Measurements from ENCODE around the gene SPTBN5. TPM values are rescaled to one million over a fixed set of nuclear protein-coding genes. Genes with fewer than 3 reads are reported as not detected.

Gene SPTBN5
- total RNA-seq, 2 donors from 2014 or later: 0.72 to 2.3 TPM

GRCh38 chr15:41806291-41807181 is 87.3 kb downstream of the SPTBN5 start:
- intact Hi-C loops (cut with DNase I): no loop called here
- no peak overlapping the region for H3K27ac ChIP-seq
- no peak for DNase-seq
- H3K4me1 ChIP-seq: no peaks in the 10 kb centered on the region
- no peak overlapping the region for H3K9ac ChIP-seq (ENCODE audit: low read depth in 2 of 2, low read length in 2 of 2)
- H3K27me3 ChIP-seq: no peaks in the 10 kb centered on the region
- H3K9me3 ChIP-seq: no peaks in the 10 kb centered on the region
- H3K36me3 ChIP-seq: no peaks in the 10 kb centered on the region
- TF ChIP-seq, protein P1, sequence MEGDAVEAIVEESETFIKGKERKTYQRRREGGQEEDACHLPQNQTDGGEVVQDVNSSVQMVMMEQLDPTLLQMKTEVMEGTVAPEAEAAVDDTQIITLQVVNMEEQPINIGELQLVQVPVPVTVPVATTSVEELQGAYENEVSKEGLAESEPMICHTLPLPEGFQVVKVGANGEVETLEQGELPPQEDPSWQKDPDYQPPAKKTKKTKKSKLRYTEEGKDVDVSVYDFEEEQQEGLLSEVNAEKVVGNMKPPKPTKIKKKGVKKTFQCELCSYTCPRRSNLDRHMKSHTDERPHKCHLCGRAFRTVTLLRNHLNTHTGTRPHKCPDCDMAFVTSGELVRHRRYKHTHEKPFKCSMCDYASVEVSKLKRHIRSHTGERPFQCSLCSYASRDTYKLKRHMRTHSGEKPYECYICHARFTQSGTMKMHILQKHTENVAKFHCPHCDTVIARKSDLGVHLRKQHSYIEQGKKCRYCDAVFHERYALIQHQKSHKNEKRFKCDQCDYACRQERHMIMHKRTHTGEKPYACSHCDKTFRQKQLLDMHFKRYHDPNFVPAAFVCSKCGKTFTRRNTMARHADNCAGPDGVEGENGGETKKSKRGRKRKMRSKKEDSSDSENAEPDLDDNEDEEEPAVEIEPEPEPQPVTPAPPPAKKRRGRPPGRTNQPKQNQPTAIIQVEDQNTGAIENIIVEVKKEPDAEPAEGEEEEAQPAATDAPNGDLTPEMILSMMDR (IDR thresholded peaks at IDR 0.05): no peak
- H3K4me3 ChIP-seq: no peak overlapping the region

DNA sequence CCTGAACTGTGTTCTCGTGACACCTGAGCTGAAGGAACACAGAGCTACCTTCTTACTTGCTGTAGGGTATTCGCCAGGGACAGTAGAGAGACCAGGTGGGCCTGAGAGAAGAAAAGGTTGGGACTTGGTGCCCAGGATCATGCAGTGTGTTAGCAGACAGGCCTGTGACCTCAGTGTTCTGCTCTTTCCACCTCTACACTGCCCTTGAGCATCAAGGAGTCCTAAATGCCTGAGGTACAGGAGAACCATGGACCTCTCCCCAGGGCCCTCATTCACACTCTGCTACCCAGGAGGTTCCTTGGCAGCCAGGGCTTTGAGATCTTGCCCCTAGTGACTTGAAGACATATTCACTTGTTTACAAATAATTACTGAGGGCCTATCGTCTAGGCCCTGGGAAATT is 88.1 kb downstream of the SPTBN5 start:
- DNase-seq: no peak
- Histone ChIP-seq H3K9ac (ENCODE audit: low read depth in 2 of 2, low read length in 2 of 2) (no peak overlapping the region), H3K4me1 (no peaks in the 10 kb centered on the region), H3K9me3 (no peaks in the 10 kb centered on the region), H3K36me3 (no peaks in the 10 kb centered on the region), H3K4me3 (no peak overlapping the region), H3K27ac (no peak overlapping the region), H3K27me3 (no peaks in the 10 kb centered on the region)
- TF ChIP-seq, protein P1 (IDR thresholded peaks at IDR 0.05): no peak
- intact Hi-C loops (cut with DNase I): no loop called here

- no peak overlapping the region for H3K9ac ChIP-seq (ENCODE audit: low read depth in 2 of 2, low read length in 2 of 2)
These were observed 88.8 kb downstream of the SPTBN5 start for GRCh38 chr15:41804916-41805666.

GRCh38 chr15:41804361-41804760 is 89.5 kb downstream of the SPTBN5 start:
- no peaks in the 10 kb centered on the region for H3K27me3 ChIP-seq
- DNase-seq: no peak
- intact Hi-C loops (cut with DNase I): no loop called here
- no peaks in the 10 kb centered on the region for H3K4me1 ChIP-seq
- no peak overlapping the region for H3K9ac ChIP-seq (ENCODE audit: low read depth in 2 of 2, low read length in 2 of 2)
- no peaks in the 10 kb centered on the region for H3K36me3 ChIP-seq
- no peak overlapping the region for H3K27ac ChIP-seq
- no peak overlapping the region for H3K4me3 ChIP-seq
- TF ChIP-seq, protein P1 (IDR thresholded peaks at IDR 0.05): no peak
- no peaks in the 10 kb centered on the region for H3K9me3 ChIP-seq

More at GRCh38 chr15:41804916-41805666, 88.8 kb downstream of the SPTBN5 start:
- no peak for DNase-seq
- intact Hi-C loops (cut with DNase I): no loop called here
- Histone ChIP-seq H3K4me3 (no peak overlapping the region), H3K36me3 (no peaks in the 10 kb centered on the region), H3K27ac (no peak overlapping the region), H3K27me3 (no peaks in the 10 kb centered on the region), H3K4me1 (no peaks in the 10 kb centered on the region), H3K9me3 (no peaks in the 10 kb centered on the region)
- TF ChIP-seq, protein P1 (IDR thresholded peaks at IDR 0.05): no peak

- TF ChIP-seq, protein P1 (IDR thresholded peaks at IDR 0.05): no peak
- intact Hi-C loops (cut with DNase I): no loop called here
- no peaks in the 10 kb centered on the region for H3K27me3 ChIP-seq
- no peaks in the 10 kb centered on the region for H3K9me3 ChIP-seq
- no peak overlapping the region for H3K4me3 ChIP-seq
- H3K36me3 ChIP-seq: no peaks in the 10 kb centered on the region
- H3K4me1 ChIP-seq: no peaks in the 10 kb centered on the region
- H3K9ac ChIP-seq (ENCODE audit: low read depth in 2 of 2, low read length in 2 of 2): no peak overlapping the region
- DNase-seq: no peak
- H3K27ac ChIP-seq: no peak overlapping the region
These were observed 91.9 kb downstream of the SPTBN5 start for GRCh38 chr15:41801850-41802455.
